Adrenal gland (tissue), 12 donors: Measurements from ENCODE around the gene LLGL1. TPM values are rescaled to one million over a fixed set of nuclear protein-coding genes. Genes with fewer than 3 reads are reported as not detected.

Source experiments
- DNase-seq, 7 donors: peaks; one replicate each; pipeline ENCODE4 v3.0.0-alpha.2; 2019 to 2020
- H3K27ac ChIP-seq, 5 donors: fragments of 200-600 bp; sonication (generic) in 4 of 5; 1 replicate in 3 of 5; 2 replicates in 2 of 5; pipeline versions ENCODE4 v1.5.1 to v1.8.0; 2016 to 2020; ENCODE audit warnings: mild to moderate bottlenecking in 1 of 5
- H3K27me3 ChIP-seq: fragments of 200-600 bp; 2 replicates; pipeline ENCODE4 v1.8.0; 2021
- H3K36me3 ChIP-seq, 2 donors: fragments of 200-600 bp; replicated peaks in 1 of 2; 1 replicate in 1 of 2; 2 replicates in 1 of 2; pipeline versions ENCODE4 v1.5.1 to v1.8.0; 2018 to 2022
- H3K4me1 ChIP-seq, 2 donors: fragments of 200-600 bp; replicated peaks in 1 of 2; 1 replicate in 1 of 2; 2 replicates in 1 of 2; pipeline versions ENCODE4 v1.5.1 to v1.8.0; 2018 to 2021
- H3K4me3 ChIP-seq, 4 donors: fragments of 200-600 bp; sonication (generic) in 3 of 4; one replicate each; pipeline ENCODE4 v1.5.1; 2016 to 2018
- H3K9me3 ChIP-seq, 3 donors: fragments of 200-600 bp; sonication (generic) in 1 of 3; replicated peaks in 1 of 3; 1 replicate in 2 of 3; 2 replicates in 1 of 3; pipeline versions ENCODE4 v1.5.1 to v1.8.0; 2016 to 2021
- CTCF ChIP-seq, 6 experiments: fragments of 450-650 bp in 4 of 6; fragments of 200-600 bp in 2 of 6; sonication (generic) in 1 of 6; IDR thresholded peaks; 1 replicate in 5 of 6; 2 replicates in 1 of 6; pipeline versions ENCODE4 v1.5.1 to v1.8.0; 2016 to 2021; ENCODE audit warnings: antibody characterized with exemption in 6 of 6, mild to moderate bottlenecking in 2 of 6, moderate library complexity in 1 of 6
- POLR2A ChIP-seq, 2 donors: fragments of 450-650 bp; IDR thresholded peaks; one replicate each; pipeline ENCODE4 v1.6.1; 2017; ENCODE audit warnings: antibody characterized with exemption in 2 of 2, mild to moderate bottlenecking in 2 of 2, moderate library complexity in 1 of 2
- WGBS, 4 donors: extraction: QIAGEN DNeasy Blood & Tissue Kit in 2 of 4; methylation state at CpG; one replicate each; pipeline versions ENCODE4 v1.1.5 to v1.1.7; 2013 to 2017; 5-methylcytosine and 5-hydroxymethylcytosine counted together
- intact Hi-C, 2 donors: fragments of 100-400 bp; cut with DNase I; formaldehyde crosslinking; loops; one replicate each; pipeline versions ENCODE4 v1.14.1 to v1.15.0; 2022 to 2023
- polyA plus RNA-seq, 3 donors: library from polyadenylated mRNA; stranded (reverse); fragments of 200-250 nt in 2 of 3; fragments of 350-450 nt in 1 of 3; fragmentation: Illumina TruSeq in 1 of 3; extraction: RNeasy Lipid Tissue Mini Kit (QIAGEN cat#74804) in 1 of 3; gene quantifications; one replicate each; pipeline ENCODE4 v1.2.3, GENCODE V29; 2013 to 2014
- total RNA-seq, 9 donors: library from RNA; depleted of rRNA in 4 of 9; stranded (reverse); fragments of >200 nt in 4 of 9; fragments of 120-200 nt in 1 of 9; fragmentation: NEBNext Ultra II Directional in 1 of 9; extraction: Animal tissue kit (Norgen Biotek cat#: 25700) in 1 of 9; gene quantifications; one replicate each; pipeline versions ENCODE4 v1.1.0 to v1.2.4, GENCODE V29; 2013 to 2023
- donor health status: healthy with polysubstance abuse.
- donor health status: Bipolar disorder and iron deficiency.
- donor health status: DM: yes; HTN: yes; CAD: no.
- donor health status: DM: no; HTN: no; CAD: no.
- donor health status: DM: no; HTN: no; CAD: no.
- donor health status: DM: yes; HTN: yes; CAD: no.

The LLGL1 gene
- total and polyA plus RNA-seq, 12 donors, result 4.1 to 65.1 (median 36.5) TPM

- Histone ChIP-seq H3K27me3 (no peaks in the 10 kb centered on the region), H3K4me1 (peaks cover 41 to 53% of the 10 kb centered on the region in 2 donors), H3K27ac (peak within 1 kb of the TSS; percentile 91 to 96 (median 93)), H3K36me3 (peaks cover 0 to 40% of the 10 kb centered on the region in 2 donors), H3K4me3 (peak within 1 kb of the TSS; percentile 43 to 94 (median 80)), H3K9me3 (no peaks in the 10 kb centered on the region)
- no peak for TF ChIP-seq CTCF (IDR thresholded peaks at IDR 0.05)
- TF ChIP-seq POLR2A (IDR thresholded peaks at IDR 0.05), result peak; percentile 5 to 71
- peak; percentile 94 to 98 (median 97) for DNase-seq
- WGBS, 4 donors, result 0 to 2% (median 1%) methylated on average over 21 to 72 of the region's 72 CpGs
- intact Hi-C loops, result no loop called here
Measured at GRCh38 chr17:18260332-18261145, 35.1 kb downstream of the LLGL1 start, which contains the start of gene MIEF2. Gene MIEF2 (plus strand): TSS chr17:18260662. CDS start chr17:18262721, 2,059 bp downstream.

DNA sequence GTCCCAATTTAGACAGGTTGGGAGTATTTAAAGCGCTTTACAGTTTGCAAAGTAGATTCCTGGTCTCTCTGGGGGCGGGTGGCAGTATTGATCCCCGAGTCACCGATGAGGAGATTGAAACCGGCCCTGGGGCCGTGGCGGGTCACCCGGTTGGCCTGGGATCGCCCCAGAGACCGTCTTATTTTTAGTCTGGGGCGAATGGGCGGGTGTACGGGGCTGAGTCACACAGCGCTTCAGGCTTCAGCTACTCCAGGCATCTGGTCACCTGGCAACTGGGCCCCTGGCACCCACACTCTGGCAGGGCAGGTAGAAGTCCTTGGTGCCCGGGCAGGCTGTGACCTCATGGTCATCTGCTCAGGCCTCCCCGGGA lies 35.7 kb downstream of the LLGL1 start:
- Histone ChIP-seq H3K9me3 (no peaks in the 10 kb centered on the region), H3K4me3 (peak overlapping the region; percentile 43 to 94 (median 80)), H3K4me1 (peaks cover 41 to 51% of the 10 kb centered on the region in 2 donors), H3K27me3 (no peaks in the 10 kb centered on the region), H3K36me3 (peaks cover 0 to 38% of the 10 kb centered on the region in 2 donors), H3K27ac (peak overlapping the region; percentile 91 to 96 (median 93))
- DNase-seq, result peak; percentile 84 to 96 (median 93)
- peak in 1 of 6 experiments; percentile 4 for TF ChIP-seq CTCF (IDR thresholded peaks at IDR 0.05)
- peak; percentile 2 to 65 for TF ChIP-seq POLR2A (IDR thresholded peaks at IDR 0.05)
- WGBS, 4 donors, result 1 to 2% (median 1%) methylated on average over 10 to 16 of the region's 16 CpGs; no CpG with 5 or more reads in 1 of the 4 donors
- intact Hi-C loops, result no loop called here

GRCh38 chr17:18261659-18262058 lies 36.2 kb downstream of the LLGL1 start:
- no peak for DNase-seq
- intact Hi-C loops, result no loop called here
- WGBS, 4 donors, result 82 to 100% (median 88%) methylated on average over 1 to 3 of the region's 3 CpGs
- Histone ChIP-seq H3K27ac (peak overlapping the region in 4 of 5 donors; percentile 91 to 96 (median 93)), H3K27me3 (no peaks in the 10 kb centered on the region), H3K4me1 (peaks cover 36 to 46% of the 10 kb centered on the region in 2 donors), H3K36me3 (peaks cover 0 to 33% of the 10 kb centered on the region in 2 donors), H3K4me3 (peak overlapping the region in 1 of 4 donors; percentile 90), H3K9me3 (no peaks in the 10 kb centered on the region)
- TF ChIP-seq POLR2A (IDR thresholded peaks at IDR 0.05) (no peak), CTCF (IDR thresholded peaks at IDR 0.05) (no peak)

DNA sequence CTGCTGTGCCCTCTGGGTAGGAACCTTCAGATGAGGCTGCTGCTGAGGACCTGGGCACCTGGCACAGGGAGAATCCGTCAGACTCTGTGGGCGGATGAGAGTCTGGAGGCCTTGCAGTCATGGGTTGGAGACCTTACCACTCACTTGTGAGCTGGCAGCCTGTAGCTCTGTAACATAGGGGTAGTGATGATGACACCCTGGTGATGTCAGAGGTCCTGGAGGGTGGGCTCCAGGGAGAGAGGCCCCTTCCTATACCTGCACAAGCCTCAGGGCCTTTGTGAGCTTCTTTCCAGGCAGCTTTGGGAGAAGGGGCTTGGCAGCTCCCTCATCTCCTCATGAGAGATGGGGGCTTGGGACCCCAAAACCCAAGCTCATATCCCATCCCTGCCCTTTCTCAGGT lies 36.7 kb downstream of the LLGL1 start:
- no peak for DNase-seq
- WGBS, 4 donors, result 63 to 76% methylated on average over 2 of the region's 2 CpGs; no CpG with 5 or more reads in 2 of the 4 donors
- Histone ChIP-seq H3K4me1 (peaks cover 31 to 41% of the 10 kb centered on the region in 2 donors), H3K27ac (peak overlapping the region in 4 of 5 donors; percentile 91 to 96 (median 93)), H3K36me3 (peaks cover 0 to 31% of the 10 kb centered on the region in 2 donors), H3K4me3 (no peak overlapping the region), H3K9me3 (no peaks in the 10 kb centered on the region), H3K27me3 (no peaks in the 10 kb centered on the region)
- no peak for TF ChIP-seq CTCF (IDR thresholded peaks at IDR 0.05)
- TF ChIP-seq POLR2A (IDR thresholded peaks at IDR 0.05), result no peak
- intact Hi-C loops, result no loop called here
